GM18873 (cell line): ENCODE results near the gene SEC16A.
"Not testable (repeated sequence)": the region's sequence is repeated elsewhere in the genome, so short reads cannot be mapped to it uniquely, and the experiment has no call there.

Experiments used
- ATAC-seq: cut with Tn5 transposase; IDR thresholded peaks from one replicate; pipeline ENCODE4 v1.9.1; 2021; ENCODE audit warnings: mild to moderate bottlenecking, moderate library complexity, moderate number of reproducible peaks; ENCODE audit not compliant: unreplicated experiment, low FRiP score

The SEC16A gene

GRCh38 chr9:136426787-136427186 is 56.1 kb downstream of the SEC16A start:
- ATAC-seq: no peak

- not testable (repeated sequence) for ATAC-seq
Measured at GRCh38 chr9:136425367-136425766, 57.5 kb downstream of the SEC16A start.

GRCh38 chr9:136424750-136425362 is 58.0 kb downstream of the SEC16A start:
- ATAC-seq: no peak

GRCh38 chr9:136423432-136424146 is 59.3 kb downstream of the SEC16A start:
- no peak for ATAC-seq

- no peak for ATAC-seq
Measured at GRCh38 chr9:136422876-136423275, 60.0 kb downstream of the SEC16A start.

- no peak for ATAC-seq
Measured at GRCh38 chr9:136421791-136422190, 61.0 kb downstream of the SEC16A start.

- no peak for ATAC-seq
Measured at GRCh38 chr9:136419092-136419420, 63.8 kb downstream of the SEC16A start.

GRCh38 chr9:136418182-136419091 is 64.4 kb downstream of the SEC16A start:
- ATAC-seq: no peak

- ATAC-seq: no peak
Measured at GRCh38 chr9:136416914-136417313, 65.9 kb downstream of the SEC16A start.

- ATAC-seq: no peak
Measured at GRCh38 chr9:136416427-136416826, 66.4 kb downstream of the SEC16A start.

GRCh38 chr9:136412962-136413361 is 69.9 kb downstream of the SEC16A start:
- no peak for ATAC-seq

GRCh38 chr9:136411378-136411777 is 71.5 kb downstream of the SEC16A start:
- ATAC-seq: no peak

GRCh38 chr9:136410500-136411287 is 72.1 kb downstream of the SEC16A start, which contains the start of the genes ENTR1 and PMPCA:
Gene ENTR1, minus strand, starts transcription at chr9:136410614. Its CDS starts 217 bp downstream, at chr9:136410397.
Gene PMPCA, plus strand, starts transcription at chr9:136410658. Its CDS starts 11 bp downstream, at chr9:136410669.
- ATAC-seq: peak; percentile 57

GRCh38 chr9:136409557-136410455 is 73.0 kb downstream of the SEC16A start:
- no peak for ATAC-seq

- no peak for ATAC-seq
Measured at GRCh38 chr9:136407911-136408310, 74.9 kb downstream of the SEC16A start.

- not testable (repeated sequence) for ATAC-seq
Measured at GRCh38 chr9:136407061-136407460, 75.8 kb downstream of the SEC16A start.

- not testable (repeated sequence) for ATAC-seq
Measured at GRCh38 chr9:136405904-136406303, 76.9 kb downstream of the SEC16A start.

GRCh38 chr9:136405481-136405880 is 77.4 kb downstream of the SEC16A start:
- no peak for ATAC-seq

GRCh38 chr9:136404801-136405136 is 78.1 kb downstream of the SEC16A start:
- ATAC-seq: no peak
